Esophagus muscularis mucosa (tissue), 4 donors: Measurements from ENCODE around the gene DLD. TPM values are rescaled to one million over a fixed set of nuclear protein-coding genes. Genes with fewer than 3 reads are reported as not detected.
A peak's percentile ranks its signal among the peaks of the same experiment; 100 is the strongest.

Experiments used
- DNase-seq: peaks from one replicate; pipeline ENCODE4 v3.0.0-alpha.2; 2017; ENCODE audit errors: extremely low spot score
- H3K27ac ChIP-seq, 4 donors: fragments of 200-600 bp; sonication (generic); replicated peaks in 1 of 4; 1 replicate in 3 of 4; 2 replicates in 1 of 4; pipeline ENCODE4 v1.5.1; 2016 to 2019; ENCODE audit warnings: mild to moderate bottlenecking in 1 of 4
- H3K27me3 ChIP-seq, 4 donors: fragments of 200-600 bp; sonication (generic); one replicate each; pipeline versions ENCODE4 v1.5.1 to v1.6.0; 2016 to 2019
- H3K36me3 ChIP-seq, 4 donors: fragments of 200-600 bp; sonication (generic); one replicate each; pipeline ENCODE4 v1.5.1; 2016 to 2019
- H3K4me1 ChIP-seq, 4 donors: fragments of 200-600 bp; sonication (generic); one replicate each; pipeline ENCODE4 v1.5.1; 2016 to 2019
- H3K4me3 ChIP-seq, 4 donors: fragments of 200-600 bp; sonication (generic); 1 replicate in 2 of 4; 2 replicates in 2 of 4; pipeline ENCODE4 v1.5.1; 2016 to 2019; ENCODE audit warnings: mild to moderate bottlenecking in 4 of 4, moderate library complexity in 1 of 4
- H3K9me3 ChIP-seq, 4 donors: fragments of 200-600 bp; sonication (generic); 1 replicate in 3 of 4; 2 replicates in 1 of 4; pipeline ENCODE4 v1.5.1; 2016 to 2019
- EP300 ChIP-seq: sonication (generic); formaldehyde crosslinking; IDR thresholded peaks from one replicate; pipeline ENCODE4 v1.6.1; 2017; ENCODE audit warnings: antibody characterized with exemption
- POLR2A ChIP-seq: fragments of 450-650 bp; IDR thresholded peaks from one replicate; pipeline ENCODE4 v1.6.1; 2017; ENCODE audit warnings: antibody characterized with exemption, moderate library complexity, mild to moderate bottlenecking, low read depth
- POLR2AphosphoS5 ChIP-seq, 2 donors: sonication (generic); formaldehyde crosslinking; IDR thresholded peaks; one replicate each; pipeline ENCODE4 v1.6.1; 2017; ENCODE audit warnings: antibody characterized with exemption in 2 of 2
- WGBS: methylation state at CpG from one replicate; pipeline ENCODE4 v1.1.5; 2018; 5-methylcytosine and 5-hydroxymethylcytosine counted together
- intact Hi-C: fragments of 100-400 bp; cut with DNase I; formaldehyde crosslinking; loops from one replicate; pipeline ENCODE4 v1.15.1; 2023
- total RNA-seq, 4 donors: library from RNA; depleted of rRNA; stranded (reverse); fragments of >200 nt; gene quantifications; one replicate each; pipeline versions ENCODE4 v1.1.0 to v1.2.1, GENCODE V29; 2016
- TF ChIP-seq, protein P1 (sequence below), 3 experiments: fragments of 200-600 bp in 2 of 3; fragments of 450-650 bp in 1 of 3; sonication (generic) in 2 of 3; IDR thresholded peaks; one replicate each; pipeline ENCODE4 v1.5.1; 2017 to 2019; ENCODE audit warnings: antibody characterized with exemption in 3 of 3, mild to moderate bottlenecking in 2 of 3, moderate library complexity in 1 of 3

The DLD gene
- total RNA-seq, 4 donors from 2014 or later, result 99.9 to 135 (median 119) TPM

DNA sequence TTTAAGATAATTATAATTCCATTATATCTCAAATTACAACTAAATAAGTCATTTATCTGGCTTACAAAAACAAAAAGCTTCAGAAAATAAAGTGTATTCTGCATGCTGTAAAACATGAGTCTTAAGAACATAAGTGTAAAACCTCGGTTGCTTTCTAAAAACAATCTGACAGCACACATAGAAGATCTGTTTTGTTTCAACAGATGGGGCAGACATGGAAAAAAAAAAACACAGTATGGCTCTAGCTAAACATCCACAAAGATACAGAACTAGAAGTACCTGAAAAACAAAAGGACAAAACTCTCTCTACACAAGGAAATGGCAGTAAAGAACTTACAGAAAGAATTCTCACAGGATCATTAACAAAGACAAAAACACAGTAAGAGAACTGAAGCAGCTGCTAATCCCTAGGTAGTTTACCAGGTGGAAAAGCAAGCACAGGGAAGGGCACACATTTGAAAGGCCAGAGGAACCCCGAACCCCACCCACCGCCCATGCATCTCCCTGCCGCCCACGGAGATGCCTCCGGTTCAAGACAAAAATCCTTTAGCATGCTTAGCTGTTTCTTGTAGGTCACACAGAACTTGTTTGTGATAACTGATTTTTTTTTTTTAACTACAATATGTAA, 42.5 kb downstream of the DLD start:
- Histone ChIP-seq H3K27me3 (no peaks in the 10 kb centered on the region), H3K9me3 (no peaks in the 10 kb centered on the region), H3K27ac (peak overlapping the region; percentile 46 to 86 (median 73)), H3K4me1 (peaks cover 23 to 69% (median 69%) of the 10 kb centered on the region in 4 donors), H3K36me3 (peaks cover 23 to 79% (median 55%) of the 10 kb centered on the region in 4 donors), H3K4me3 (no peak overlapping the region)
- DNase-seq, result no peak
- TF ChIP-seq EP300 (no peak), POLR2A (no peak), POLR2AphosphoS5 (IDR thresholded peaks at IDR 0.05) (peak in 1 of 2 donors; percentile 40)
- intact Hi-C loops, result no loop called here
- 50% methylated on average over 6 of the region's 6 CpGs for WGBS

DNA sequence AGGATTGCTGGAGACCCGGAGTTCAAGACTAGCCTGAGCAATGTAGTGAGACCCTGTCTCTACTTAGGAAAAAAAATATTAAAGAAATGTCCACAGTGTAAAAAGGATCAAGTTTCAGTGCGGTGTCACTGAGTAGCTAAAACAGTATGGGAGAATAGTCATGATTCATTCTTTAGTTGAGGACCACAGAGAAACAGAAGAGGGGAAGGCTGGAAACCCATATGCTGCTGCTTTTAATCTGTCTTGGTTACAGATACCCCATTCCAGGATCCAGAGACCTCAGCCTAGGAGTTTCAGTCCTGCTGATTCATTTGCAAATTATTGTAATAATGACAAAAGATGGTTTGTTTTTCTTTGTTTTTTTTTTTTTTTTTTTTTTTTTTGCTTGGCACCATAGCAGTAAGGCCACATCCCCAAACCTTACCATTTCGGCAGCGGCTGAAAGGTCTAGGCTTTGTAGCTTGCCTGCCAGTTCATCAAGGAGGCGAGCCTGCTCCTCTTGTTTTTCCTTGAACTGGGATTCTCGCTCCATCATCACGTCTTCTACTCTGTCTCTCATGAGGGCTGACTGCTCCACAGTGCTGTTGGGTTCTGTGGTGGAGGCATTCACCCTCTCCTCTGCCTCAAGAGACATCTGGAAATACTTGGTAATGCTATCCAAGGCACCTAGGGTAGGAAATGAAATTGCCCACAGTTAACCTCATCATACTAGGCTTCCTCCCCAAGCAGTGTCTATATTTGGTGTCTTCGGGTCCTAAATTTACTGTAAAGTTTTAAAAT, 44.2 kb downstream of the DLD start:
- Histone ChIP-seq H3K4me3 (no peak overlapping the region), H3K27me3 (no peaks in the 10 kb centered on the region), H3K4me1 (peaks cover 40 to 86% (median 86%) of the 10 kb centered on the region in 4 donors), H3K36me3 (peaks cover 8 to 68% (median 42%) of the 10 kb centered on the region in 4 donors), H3K27ac (peak overlapping the region; percentile 46 to 86 (median 73)), H3K9me3 (no peaks in the 10 kb centered on the region)
- intact Hi-C loops, result no loop called here
- DNase-seq, result no peak
- WGBS, result 89% methylated on average over 8 of the region's 8 CpGs
- TF ChIP-seq POLR2AphosphoS5 (IDR thresholded peaks at IDR 0.05) (no peak), POLR2A (no peak), EP300 (no peak)
- TF ChIP-seq, protein P1, sequence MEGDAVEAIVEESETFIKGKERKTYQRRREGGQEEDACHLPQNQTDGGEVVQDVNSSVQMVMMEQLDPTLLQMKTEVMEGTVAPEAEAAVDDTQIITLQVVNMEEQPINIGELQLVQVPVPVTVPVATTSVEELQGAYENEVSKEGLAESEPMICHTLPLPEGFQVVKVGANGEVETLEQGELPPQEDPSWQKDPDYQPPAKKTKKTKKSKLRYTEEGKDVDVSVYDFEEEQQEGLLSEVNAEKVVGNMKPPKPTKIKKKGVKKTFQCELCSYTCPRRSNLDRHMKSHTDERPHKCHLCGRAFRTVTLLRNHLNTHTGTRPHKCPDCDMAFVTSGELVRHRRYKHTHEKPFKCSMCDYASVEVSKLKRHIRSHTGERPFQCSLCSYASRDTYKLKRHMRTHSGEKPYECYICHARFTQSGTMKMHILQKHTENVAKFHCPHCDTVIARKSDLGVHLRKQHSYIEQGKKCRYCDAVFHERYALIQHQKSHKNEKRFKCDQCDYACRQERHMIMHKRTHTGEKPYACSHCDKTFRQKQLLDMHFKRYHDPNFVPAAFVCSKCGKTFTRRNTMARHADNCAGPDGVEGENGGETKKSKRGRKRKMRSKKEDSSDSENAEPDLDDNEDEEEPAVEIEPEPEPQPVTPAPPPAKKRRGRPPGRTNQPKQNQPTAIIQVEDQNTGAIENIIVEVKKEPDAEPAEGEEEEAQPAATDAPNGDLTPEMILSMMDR (IDR thresholded peaks at IDR 0.05), result no peak

DNA sequence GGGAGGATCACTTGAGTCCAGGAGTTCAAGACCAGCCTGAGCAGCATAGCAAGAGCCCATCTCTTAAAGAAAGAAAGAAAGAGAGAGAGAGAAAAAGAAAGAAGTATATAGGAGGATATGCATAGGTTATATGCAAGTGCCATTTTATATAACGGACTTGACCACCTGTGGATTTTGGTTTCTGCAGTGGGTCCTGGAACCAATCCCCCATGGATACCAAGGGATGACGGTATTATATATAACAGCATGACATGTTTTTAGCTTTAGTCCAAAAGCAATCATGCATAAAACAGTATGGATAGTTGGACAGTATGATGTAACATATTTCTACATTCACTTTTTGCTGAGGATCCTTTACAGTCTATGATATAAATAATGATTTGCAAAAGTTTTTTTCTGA, 45.3 kb downstream of the DLD start:
- Histone ChIP-seq H3K27me3 (no peaks in the 10 kb centered on the region), H3K4me3 (no peak overlapping the region), H3K9me3 (no peaks in the 10 kb centered on the region), H3K36me3 (peaks cover 7 to 68% (median 39%) of the 10 kb centered on the region in 4 donors), H3K27ac (peak overlapping the region; percentile 46 to 86 (median 83)), H3K4me1 (peaks cover 51 to 95% (median 95%) of the 10 kb centered on the region in 4 donors)
- 90% methylated on average over 2 of the region's 2 CpGs for WGBS
- intact Hi-C loops, result no loop called here
- DNase-seq, result no peak
- no peak for TF ChIP-seq EP300
- peak in 1 of 2 donors; percentile 14 for TF ChIP-seq POLR2AphosphoS5 (IDR thresholded peaks at IDR 0.05)

DNA sequence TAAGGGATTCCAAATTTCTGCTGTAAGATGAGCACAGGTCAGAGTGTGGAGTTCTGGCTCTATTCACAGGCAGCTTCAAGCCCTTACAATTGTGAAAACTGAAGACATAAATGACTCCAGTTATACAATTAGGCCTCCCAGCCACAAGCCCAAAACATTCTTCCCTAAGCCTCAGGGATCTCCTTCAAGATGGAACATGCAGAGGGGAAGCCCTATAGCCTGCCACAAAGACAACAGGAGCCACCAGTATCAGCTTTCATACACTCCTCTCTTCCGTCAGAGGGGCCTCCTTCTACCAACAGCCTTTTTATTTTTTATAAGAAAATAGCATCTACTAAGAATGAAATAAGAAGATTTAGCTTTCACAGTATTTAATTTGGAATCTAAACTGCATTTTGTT, 46.5 kb downstream of the DLD start:
- DNase-seq, result no peak
- Histone ChIP-seq H3K9me3 (no peaks in the 10 kb centered on the region), H3K27me3 (no peaks in the 10 kb centered on the region), H3K4me3 (no peak overlapping the region), H3K36me3 (peaks cover 7 to 63% (median 38%) of the 10 kb centered on the region in 4 donors), H3K4me1 (peaks cover 48 to 87% (median 85%) of the 10 kb centered on the region in 4 donors), H3K27ac (peak overlapping the region; percentile 80 to 86 (median 83))
- TF ChIP-seq POLR2A, result no peak
- TF ChIP-seq, protein P1 (IDR thresholded peaks at IDR 0.05), result no peak
- TF ChIP-seq POLR2AphosphoS5 (IDR thresholded peaks at IDR 0.05), result no peak
- no peak for TF ChIP-seq EP300
- 71% methylated on average over 1 of the region's 1 CpG for WGBS
- intact Hi-C loops, result no loop called here

DNA sequence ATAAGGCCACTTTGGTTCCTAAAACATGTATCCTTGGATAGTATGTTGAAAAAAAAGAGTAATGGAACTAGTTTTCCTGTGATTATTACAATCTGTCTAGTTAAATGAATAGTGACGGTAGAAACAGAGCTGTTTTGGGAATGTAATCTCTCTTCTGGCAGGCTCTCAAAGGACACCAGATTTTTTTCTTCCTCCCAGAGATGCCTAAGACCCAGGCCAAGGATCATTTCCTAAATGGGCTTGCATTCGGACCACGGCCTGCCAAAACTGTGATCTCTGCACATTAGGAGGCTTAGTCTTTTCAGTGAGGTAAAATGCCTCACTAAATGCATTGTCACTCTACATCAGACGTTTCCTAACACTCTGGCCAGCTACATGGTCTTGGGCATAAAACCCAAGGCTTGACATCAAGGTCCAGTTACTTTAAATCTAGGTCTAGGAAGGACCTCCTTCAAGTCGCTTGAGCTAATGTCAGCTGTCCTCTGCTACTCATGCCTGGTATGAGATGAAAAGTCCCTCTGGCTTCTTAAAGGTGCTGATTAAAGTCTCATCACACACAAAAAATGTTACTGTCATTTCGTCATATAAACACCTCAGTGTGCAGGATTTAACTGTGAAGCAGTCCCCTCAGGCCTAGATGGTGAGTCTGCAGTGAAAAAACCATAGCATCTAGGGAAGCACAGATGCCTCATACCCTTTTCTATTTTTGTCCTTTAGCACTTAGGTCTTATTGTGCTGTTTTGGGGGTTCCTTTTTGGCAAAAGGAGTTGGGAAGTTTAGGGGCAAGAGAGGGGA, 47.7 kb downstream of the DLD start:
- Histone ChIP-seq H3K9me3 (no peaks in the 10 kb centered on the region), H3K4me1 (peaks cover 46 to 76% (median 75%) of the 10 kb centered on the region in 4 donors), H3K27me3 (no peaks in the 10 kb centered on the region), H3K36me3 (peaks cover 7 to 68% (median 41%) of the 10 kb centered on the region in 4 donors), H3K4me3 (no peak overlapping the region), H3K27ac (peak overlapping the region; percentile 80 to 86 (median 83))
- DNase-seq, result no peak
- WGBS, result 24% methylated on average over 6 of the region's 6 CpGs
- no peak for TF ChIP-seq POLR2A
- TF ChIP-seq EP300, result peak; percentile 17
- TF ChIP-seq POLR2AphosphoS5 (IDR thresholded peaks at IDR 0.05), result peak; percentile 67 to 77
- TF ChIP-seq, protein P1 (IDR thresholded peaks at IDR 0.05), result no peak
- intact Hi-C loops, result no loop called here
